Measurements from ENCODE around the gene MPST. TPM values are rescaled to one million over a fixed set of nuclear protein-coding genes. Genes with fewer than 3 reads are reported as not detected.

The MPST gene
- total RNA-seq, 1 experiment from 2014 or later = 68.6 TPM

- Histone ChIP-seq H4K20me1 (ENCODE audit: insufficient read depth) (no peaks in the 10 kb centered on the region), H3K27ac (ENCODE audit: low read depth, low read length) (no peak overlapping the region), H3K4me3 (replicated peaks in 1 of 2; ENCODE audit: low read depth in 1 of 2, low read length in 2 of 2) (no peak overlapping the region), H2AFZ (ENCODE audit: low read depth, low read length, poor library complexity, severe bottlenecking) (no peak overlapping the region), H3K4me2 (ENCODE audit: low read length) (no peak overlapping the region), H3K9ac (ENCODE audit: low read length) (no peak overlapping the region), H3K27me3 (ENCODE audit: insufficient read depth, low read length) (no peaks in the 10 kb centered on the region), H3K9me2 (ENCODE audit: insufficient read depth) (no peaks in the 10 kb centered on the region), H3K79me2 (ENCODE audit: insufficient read depth, low read length) (no peaks in the 10 kb centered on the region), H3K36me3 (ENCODE audit: control insufficient read depth in 1 of 2, insufficient read depth in 2 of 2, low read length in 2 of 2) (no peaks in the 10 kb centered on the region; a peak in 1 of 4 replicates), H3K4me1 (ENCODE audit: control insufficient read depth in 1 of 2, insufficient read depth in 2 of 2, low read length in 2 of 2) (peaks cover 0 to 4% of the 10 kb centered on the region in 2 experiments; a peak in 1 of 4 replicates), H3K9me3 (ENCODE audit: control insufficient read depth in 1 of 2, insufficient read depth in 1 of 2, low read depth in 1 of 2, low read length in 2 of 2) (no peaks in the 10 kb centered on the region)
- TF ChIP-seq POLR2AphosphoS5 (IDR thresholded peaks at IDR 0.05; ENCODE audit: low read depth, low read length) (no peak), YY1 (IDR thresholded peaks at IDR 0.05; ENCODE audit: extremely low read depth, insufficient replicate concordance, low read depth, low read length) (no peak), ATF3 (IDR thresholded peaks at IDR 0.05) (no peak), CBX3 (IDR thresholded peaks at IDR 0.05; ENCODE audit: low read depth) (no peak), MAX (IDR thresholded peaks at IDR 0.05) (no peak), ZFX (IDR thresholded peaks at IDR 0.05) (no peak), ZNF274 (IDR thresholded peaks at IDR 0.05; ENCODE audit: low read depth, low read length) (no peak), EGR1 (IDR thresholded peaks at IDR 0.05; ENCODE audit: low read depth) (no peak), SP1 (IDR thresholded peaks at IDR 0.05; ENCODE audit: low read depth) (no peak), POLR2A (IDR thresholded peaks at IDR 0.05; ENCODE audit: borderline replicate concordance, extremely low read depth, insufficient read depth, insufficient read length) (no peak), EZH2phosphoT487 (IDR thresholded peaks at IDR 0.05; ENCODE audit: borderline replicate concordance) (no peak), SRF (IDR thresholded peaks at IDR 0.05; ENCODE audit: low read depth) (no peak), CEBPB (IDR thresholded peaks at IDR 0.05; ENCODE audit: low read depth) (no peak), CTCF (IDR thresholded peaks at IDR 0.05 in 2 of 3, conservative IDR thresholded peaks at IDR 0.05 in 1 of 3; ENCODE audit: borderline replicate concordance in 1 of 3, insufficient read depth in 1 of 3, low read depth in 2 of 3, low read length in 2 of 3) (no peak), RAD21 (IDR thresholded peaks at IDR 0.05; ENCODE audit: low read depth) (no peak)
- RAD21 ChIA-PET (ENCODE audit: low non-redundant PET in 1 of 2, low total read pairs in 2 of 2, uncharacterized antibody in 2 of 2, unreplicated experiment in 2 of 2) = no interaction called here
- ATAC-seq = no peak
- intact Hi-C loops (cut with micrococcal nuclease) = no loop called here
- CTCF ChIA-PET = no interaction called here
- TSS peak; percentile 39 for BruUV-seq (replicated peaks)
- DNase-seq (ENCODE audit: low read depth, low spot score) = no peak
- POLR2A ChIA-PET = no interaction called here
Observed at GRCh38 chr22:37062702-37063381, 43.3 kb downstream of the MPST start.
